Spleen (tissue), 11 donors: ENCODE data around the gene COL4A2. TPM values are rescaled to one million over a fixed set of nuclear protein-coding genes. Genes with fewer than 3 reads are reported as not detected.

Source experiments
- DNase-seq: peaks from one replicate; pipeline ENCODE4 v3.0.0-alpha.2; 2020
- H3K27ac ChIP-seq, 8 donors: fragments of 200-600 bp; sonication (generic) in 7 of 8; 1 replicate in 4 of 8; 2 replicates in 4 of 8; pipeline versions ENCODE4 v1.5.0 to v1.8.0; 2016 to 2021; ENCODE audit warnings: inconsistent platforms in 4 of 8, mild to moderate bottlenecking in 4 of 8, moderate library complexity in 1 of 8
- H3K27me3 ChIP-seq, 7 donors: fragments of 200-600 bp; sonication (generic) in 6 of 7; replicated peaks in 1 of 7; 1 replicate in 4 of 7; 2 replicates in 3 of 7; pipeline versions ENCODE4 v1.5.0 to v1.8.0; 2016 to 2021; ENCODE audit warnings: inconsistent platforms in 3 of 7, mild to moderate bottlenecking in 1 of 7
- H3K36me3 ChIP-seq, 6 donors: fragments of 200-600 bp; sonication (generic) in 5 of 6; 1 replicate in 4 of 6; 2 replicates in 2 of 6; pipeline versions ENCODE4 v1.5.0 to v1.8.0; 2016 to 2021; ENCODE audit warnings: inconsistent platforms in 2 of 6
- H3K4me1 ChIP-seq, 6 donors: fragments of 200-600 bp; sonication (generic) in 5 of 6; 1 replicate in 3 of 6; 2 replicates in 3 of 6; pipeline versions ENCODE4 v1.5.0 to v1.8.0; 2016 to 2021; ENCODE audit warnings: inconsistent platforms in 3 of 6
- H3K4me3 ChIP-seq, 8 donors: fragments of 200-600 bp; sonication (generic) in 7 of 8; 1 replicate in 4 of 8; 2 replicates in 4 of 8; pipeline versions ENCODE4 v1.5.0 to v1.8.0; 2016 to 2021; ENCODE audit warnings: inconsistent platforms in 4 of 8, mild to moderate bottlenecking in 4 of 8, moderate library complexity in 2 of 8
- H3K9me3 ChIP-seq, 8 donors: fragments of 200-600 bp; sonication (generic) in 7 of 8; 1 replicate in 4 of 8; 2 replicates in 4 of 8; pipeline versions ENCODE4 v1.5.0 to v1.8.0; 2016 to 2021; ENCODE audit warnings: inconsistent platforms in 4 of 8
- CTCF ChIP-seq, 11 experiments: fragments of 200-600 bp in 7 of 11; fragments of 450-650 bp in 4 of 11; sonication (generic) in 4 of 11; IDR thresholded peaks in 8 of 11; conservative IDR thresholded peaks in 3 of 11; 1 replicate in 7 of 11; 2 replicates in 4 of 11; pipeline versions ENCODE4 v1.4.0 to v1.8.0; 2016 to 2021; ENCODE audit warnings: antibody characterized with exemption in 11 of 11, inconsistent platforms in 4 of 11, mild to moderate bottlenecking in 1 of 11
- POLR2A ChIP-seq, 3 donors: fragments of 450-650 bp; IDR thresholded peaks; one replicate each; pipeline ENCODE4 v1.5.1; 2017; ENCODE audit warnings: antibody characterized with exemption in 3 of 3, mild to moderate bottlenecking in 1 of 3
- POLR2AphosphoS5 ChIP-seq, 3 donors: sonication (generic); formaldehyde crosslinking; IDR thresholded peaks; one replicate each; pipeline ENCODE4 v1.5.1; 2017; ENCODE audit warnings: antibody characterized with exemption in 3 of 3
- WGBS, 5 donors: extraction: QIAGEN DNeasy Blood & Tissue Kit in 3 of 5; methylation state at CpG; one replicate each; pipeline versions ENCODE4 v1.1.5 to v1.1.7; 2013 to 2018; 5-methylcytosine and 5-hydroxymethylcytosine counted together
- intact Hi-C: fragments of 100-400 bp; cut with DNase I; formaldehyde crosslinking; loops from one replicate; pipeline ENCODE4 v1.15.0; 2023; ENCODE audit warnings: low total_unique reads
- polyA plus RNA-seq, 3 donors: library from polyadenylated mRNA; stranded (reverse); fragments of 200-250 nt; gene quantifications; one replicate each; pipeline ENCODE4 v1.2.1, GENCODE V29; 2013
- total RNA-seq, 7 donors: library from RNA; depleted of rRNA in 3 of 7; stranded (reverse); fragments of >200 nt in 3 of 7; fragmentation: NEBNext Ultra II Directional in 4 of 7; extraction: Animal tissue kit (Norgen Biotek cat#: 25700) in 4 of 7; gene quantifications; one replicate each; pipeline versions ENCODE4 v1.1.0 to v1.2.1, GENCODE V29; 2016 to 2021
- donor health status: healthy with polysubstance abuse.
- donor health status: DM: no; HTN: no; CAD: no; lungs with moderate emphysema.
- donor health status: DM: no; HTN: no; CAD: no.
- donor health status: Bipolar disorder and iron deficiency.
- donor health status: healthy.
- donor health status: DM: no; HTN: no; CAD: no.
- donor health status: DM: yes; HTN: yes; CAD: no.

COL4A2 gene
- total and polyA plus RNA-seq, 10 donors = 52.6 to 712 (median 337) TPM

- intact Hi-C loops = no loop called here
- H3K9me3 ChIP-seq = no peaks in the 10 kb centered on the region
- peak overlapping the region in 1 of 8 donors; percentile 50 for H3K4me3 ChIP-seq
- WGBS, 5 donors = 3 to 16% (median 5%) methylated on average over 4 to 10 of the region's 10 CpGs
- peaks cover 0 to 23% (median 11%) of the 10 kb centered on the region in 6 donors for H3K4me1 ChIP-seq
- DNase-seq = peak; percentile 94
- H3K27ac ChIP-seq = no peak overlapping the region
- no peak for TF ChIP-seq POLR2A (IDR thresholded peaks at IDR 0.05)
- TF ChIP-seq CTCF (IDR thresholded peaks at IDR 0.05 in 8 of 11, conservative IDR thresholded peaks at IDR 0.05 in 3 of 11) = peak; percentile 56 to 91 (median 83)
- TF ChIP-seq POLR2AphosphoS5 (IDR thresholded peaks at IDR 0.05) = peak; percentile 46 to 75 (median 72)
- no peaks in the 10 kb centered on the region for H3K27me3 ChIP-seq
- peaks cover 0 to 67% (median 3%) of the 10 kb centered on the region in 6 donors for H3K36me3 ChIP-seq
Measured at GRCh38 chr13:110455941-110456340, 148.9 kb downstream of the COL4A2 start.

GRCh38 chr13:110456550-110456949 lies 149.5 kb downstream of the COL4A2 start:
- Histone ChIP-seq H3K27me3 (no peaks in the 10 kb centered on the region), H3K9me3 (no peaks in the 10 kb centered on the region), H3K36me3 (peaks cover 0 to 67% (median 3%) of the 10 kb centered on the region in 6 donors), H3K27ac (no peak overlapping the region), H3K4me3 (no peak overlapping the region), H3K4me1 (peaks cover 0 to 23% (median 11%) of the 10 kb centered on the region in 6 donors)
- TF ChIP-seq POLR2AphosphoS5 (IDR thresholded peaks at IDR 0.05) = no peak
- no peak for TF ChIP-seq CTCF (IDR thresholded peaks at IDR 0.05 in 8 of 11, conservative IDR thresholded peaks at IDR 0.05 in 3 of 11)
- TF ChIP-seq POLR2A (IDR thresholded peaks at IDR 0.05) = no peak
- peak; percentile 71 for DNase-seq
- WGBS, 5 donors = 83 to 94% (median 91%) methylated on average over 7 to 18 of the region's 18 CpGs
- intact Hi-C loops = no loop called here

- Histone ChIP-seq H3K4me3 (no peak overlapping the region), H3K4me1 (peaks cover 0 to 23% (median 11%) of the 10 kb centered on the region in 6 donors), H3K27ac (no peak overlapping the region), H3K36me3 (peaks cover 0 to 74% (median 5%) of the 10 kb centered on the region in 6 donors), H3K27me3 (no peaks in the 10 kb centered on the region), H3K9me3 (no peaks in the 10 kb centered on the region)
- TF ChIP-seq CTCF (IDR thresholded peaks at IDR 0.05 in 8 of 11, conservative IDR thresholded peaks at IDR 0.05 in 3 of 11) = no peak
- TF ChIP-seq POLR2A (IDR thresholded peaks at IDR 0.05) = no peak
- no peak for TF ChIP-seq POLR2AphosphoS5 (IDR thresholded peaks at IDR 0.05)
- peak; percentile 54 for DNase-seq
- intact Hi-C loops = no loop called here
- 79 to 92% (median 87%) methylated on average over 10 of the region's 10 CpGs for WGBS, 5 donors
Measured at GRCh38 chr13:110457361-110457760, 150.3 kb downstream of the COL4A2 start.

GRCh38 chr13:110458017-110458416 lies 150.9 kb downstream of the COL4A2 start:
- Histone ChIP-seq H3K4me3 (no peak overlapping the region), H3K4me1 (peaks cover 0 to 26% (median 11%) of the 10 kb centered on the region in 6 donors), H3K9me3 (no peaks in the 10 kb centered on the region), H3K27me3 (no peaks in the 10 kb centered on the region), H3K36me3 (peaks cover 0 to 75% (median 7%) of the 10 kb centered on the region in 6 donors), H3K27ac (no peak overlapping the region)
- intact Hi-C loops = no loop called here
- no peak for TF ChIP-seq CTCF (IDR thresholded peaks at IDR 0.05 in 8 of 11, conservative IDR thresholded peaks at IDR 0.05 in 3 of 11)
- no peak for TF ChIP-seq POLR2A (IDR thresholded peaks at IDR 0.05)
- peak in 2 of 3 donors; percentile 11 to 39 for TF ChIP-seq POLR2AphosphoS5 (IDR thresholded peaks at IDR 0.05)
- 54 to 76% (median 68%) methylated on average over 3 to 8 of the region's 8 CpGs for WGBS, 5 donors
- DNase-seq = peak; percentile 75
